MM.1S (cell line): Measurements from ENCODE around the gene SRSF3.
"Not testable (repeated sequence)": the region's sequence is repeated elsewhere in the genome, so short reads cannot be mapped to it uniquely, and the experiment has no call there.

Source experiments
- DNase-seq: peaks from one replicate; pipeline ENCODE4 v3.0.0-alpha.2; 2015
- H2AFZ ChIP-seq: fragments of 300-600 bp; sonication (generic); 2 replicates; pipeline ENCODE4 v1.6.0; 2016; ENCODE audit warnings: antibody characterized with exemption, low read length
- H3F3A ChIP-seq: fragments of 300-600 bp; sonication (generic); 2 replicates; pipeline ENCODE4 v1.6.1; 2016; ENCODE audit warnings: mild to moderate bottlenecking, antibody characterized with exemption, low read length, moderate library complexity, mixed read lengths; ENCODE audit not compliant: insufficient read depth
- H3K27ac ChIP-seq: fragments of 300-600 bp; sonication (generic); 2 replicates; pipeline ENCODE4 v1.5.1; 2016; ENCODE audit warnings: mild to moderate bottlenecking, low read length
- H3K27me3 ChIP-seq: fragments of 300-600 bp; sonication (generic); replicated peaks from 2 replicates; pipeline ENCODE4 v1.6.0; 2016; ENCODE audit warnings: low read length; ENCODE audit not compliant: insufficient read depth
- H3K36me3 ChIP-seq: fragments of 300-600 bp; sonication (generic); replicated peaks from 2 replicates; pipeline ENCODE4 v1.6.1; 2016; ENCODE audit warnings: mild to moderate bottlenecking, low read length, mixed read lengths; ENCODE audit not compliant: insufficient read depth
- H3K4me1 ChIP-seq: fragments of 300-600 bp; sonication (generic); 2 replicates; pipeline ENCODE4 v1.6.1; 2016; ENCODE audit warnings: low read length, mixed read lengths
- H3K4me2 ChIP-seq: fragments of 300-600 bp; sonication (generic); 2 replicates; pipeline ENCODE4 v1.6.0; 2016; ENCODE audit warnings: low read depth, low read length
- H3K4me3 ChIP-seq: fragments of 300-600 bp; sonication (generic); 2 replicates; pipeline ENCODE4 v1.5.1; 2016; ENCODE audit warnings: low read length, mixed read lengths
- H3K79me2 ChIP-seq: fragments of 300-600 bp; sonication (generic); 2 replicates; pipeline ENCODE4 v1.6.1; 2016; ENCODE audit warnings: mixed run types, low read length, mixed read lengths
- H3K9ac ChIP-seq: fragments of 300-600 bp; sonication (generic); 2 replicates; pipeline ENCODE4 v1.6.1; 2016; ENCODE audit warnings: low read length, mixed read lengths
- H3K9me2 ChIP-seq: fragments of 300-600 bp; sonication (generic); replicated peaks from 2 replicates; pipeline ENCODE4 v1.6.1; 2016; ENCODE audit warnings: mild to moderate bottlenecking, low read length, mixed read lengths; ENCODE audit not compliant: insufficient read depth
- H3K9me3 ChIP-seq: fragments of 300-600 bp; sonication (generic); replicated peaks from 2 replicates; pipeline ENCODE4 v1.6.1; 2016; ENCODE audit warnings: mild to moderate bottlenecking, low read length, mixed read lengths; ENCODE audit not compliant: insufficient read depth
- H4K20me1 ChIP-seq: fragments of 300-600 bp; sonication (generic); 2 replicates; pipeline ENCODE4 v1.6.1; 2016; ENCODE audit warnings: mild to moderate bottlenecking, low read length, moderate library complexity, mixed read lengths; ENCODE audit not compliant: insufficient read depth
- CTCF ChIP-seq: fragments of 300-600 bp; sonication (generic); IDR thresholded peaks from 2 replicates; pipeline ENCODE4 v1.5.1; 2016; ENCODE audit warnings: antibody characterized with exemption, low read length, mixed read lengths
- EZH2 ChIP-seq: fragments of 300-600 bp; sonication (generic); optimal IDR thresholded peaks from 2 replicates; pipeline ENCODE3; 2017; ENCODE audit warnings: low read depth, mild to moderate bottlenecking, antibody characterized with exemption, low read length, mixed read lengths
- EZH2phosphoT487 ChIP-seq: fragments of 300-600 bp; sonication (generic); IDR thresholded peaks from 2 replicates; pipeline ENCODE4 v1.6.1; 2018; ENCODE audit warnings: antibody characterized with exemption, low read length

SRSF3 gene

DNA sequence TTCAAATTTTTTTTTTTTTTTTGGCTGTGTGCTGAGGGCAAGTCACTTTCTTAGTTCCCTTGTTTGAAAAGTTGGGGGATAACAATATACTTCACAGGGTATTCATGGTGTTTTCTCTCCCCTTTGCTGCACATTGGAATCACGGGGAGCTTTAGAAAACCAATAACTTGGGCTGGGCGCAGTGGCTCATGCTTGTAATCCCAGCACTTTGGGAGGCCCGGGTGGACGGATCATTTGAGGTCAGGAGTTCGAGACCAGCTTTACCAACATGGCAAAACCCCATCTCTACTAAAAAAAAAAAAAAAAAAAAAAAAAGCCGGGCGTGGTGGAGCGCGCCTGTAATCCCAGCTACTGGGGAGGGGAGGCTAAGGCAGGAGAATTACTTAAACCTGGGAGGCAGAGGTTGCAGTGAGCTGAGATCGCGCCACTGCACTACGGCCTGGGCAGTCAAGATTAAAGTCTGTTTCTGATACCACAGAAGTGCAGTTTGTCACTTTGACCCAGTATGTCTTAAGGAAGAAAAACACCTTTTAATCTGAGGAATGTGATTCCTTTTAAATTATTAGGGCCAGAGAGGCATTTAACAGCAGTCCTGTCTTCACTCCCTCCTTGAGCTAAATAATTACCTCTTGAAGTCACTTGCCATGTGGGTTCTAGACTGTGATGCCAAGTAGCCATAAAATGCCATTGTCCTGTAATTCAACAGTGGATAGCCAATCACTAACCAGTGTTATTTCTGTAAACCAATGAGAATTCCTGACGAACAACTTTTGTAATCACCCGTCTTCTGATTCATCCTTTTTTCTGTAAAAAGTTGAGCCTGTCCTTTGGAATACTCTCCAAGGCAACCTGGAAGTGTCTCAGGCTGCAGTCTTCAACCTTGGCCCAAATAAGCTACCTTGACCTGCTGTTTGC lies 16.1 kb downstream of the SRSF3 start:
- Histone ChIP-seq H3K27ac (peak overlapping the region; percentile 30; the same call in 1 of the 2 replicates), H3K9me3 (no peaks in the 10 kb centered on the region), H3K79me2 (peaks cover 23% of the 10 kb centered on the region), H3K27me3 (no peaks in the 10 kb centered on the region), H3K4me2 (no peak overlapping the region), H3K4me1 (peaks cover 14% of the 10 kb centered on the region), H2AFZ (no peak overlapping the region), H3K9me2 (no peaks in the 10 kb centered on the region), H4K20me1 (peaks cover 10% of the 10 kb centered on the region; the same call in 1 of the 2 replicates), H3K36me3 (0 out of 2 replicates have a peak, but pooled peaks cover 4% of the 10 kb centered on the region), H3K4me3 (no peak overlapping the region), H3F3A (peaks cover 66% of the 10 kb centered on the region), H3K9ac (no peak overlapping the region)
- no peak for DNase-seq
- no peak for TF ChIP-seq EZH2phosphoT487
- no peak for TF ChIP-seq EZH2
- no peak for TF ChIP-seq CTCF

DNA sequence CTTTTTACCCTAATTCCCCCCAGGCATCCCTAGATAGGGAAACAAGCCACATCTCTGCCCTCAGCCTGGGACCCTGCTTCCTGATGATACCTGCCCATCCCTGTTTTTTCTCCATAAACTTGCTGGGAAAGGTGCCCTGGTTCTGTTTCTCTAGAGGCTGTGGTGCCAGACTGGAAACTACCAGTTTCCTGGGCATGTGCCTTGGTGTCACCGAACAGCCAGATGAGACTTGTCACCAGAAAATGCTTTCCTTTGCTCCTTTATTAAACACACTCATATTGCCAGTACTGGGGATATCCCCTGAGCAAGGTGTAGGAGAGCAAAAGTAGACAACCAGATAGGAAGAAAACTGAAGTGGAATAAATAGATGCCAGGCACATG lies 16.8 kb downstream of the SRSF3 start:
- Histone ChIP-seq H4K20me1 (peaks cover 3% of the 10 kb centered on the region; the same call in 1 of the 2 replicates), H3K79me2 (peaks cover 17% of the 10 kb centered on the region), H3K4me1 (peaks cover 10% of the 10 kb centered on the region; the same call in 1 of the 2 replicates), H3F3A (peaks cover 59% of the 10 kb centered on the region), H3K9me3 (no peaks in the 10 kb centered on the region), H3K4me3 (no peak overlapping the region), H3K9ac (no peak overlapping the region), H3K4me2 (no peak overlapping the region), H3K36me3 (0 out of 2 replicates have a peak, but pooled peaks cover 2% of the 10 kb centered on the region), H3K27me3 (no peaks in the 10 kb centered on the region), H3K27ac (peak overlapping the region; percentile 30; the same call in 1 of the 2 replicates), H3K9me2 (no peaks in the 10 kb centered on the region), H2AFZ (no peak overlapping the region)
- no peak for TF ChIP-seq EZH2
- no peak for TF ChIP-seq CTCF
- TF ChIP-seq EZH2phosphoT487, result no peak
- no peak for DNase-seq

DNA sequence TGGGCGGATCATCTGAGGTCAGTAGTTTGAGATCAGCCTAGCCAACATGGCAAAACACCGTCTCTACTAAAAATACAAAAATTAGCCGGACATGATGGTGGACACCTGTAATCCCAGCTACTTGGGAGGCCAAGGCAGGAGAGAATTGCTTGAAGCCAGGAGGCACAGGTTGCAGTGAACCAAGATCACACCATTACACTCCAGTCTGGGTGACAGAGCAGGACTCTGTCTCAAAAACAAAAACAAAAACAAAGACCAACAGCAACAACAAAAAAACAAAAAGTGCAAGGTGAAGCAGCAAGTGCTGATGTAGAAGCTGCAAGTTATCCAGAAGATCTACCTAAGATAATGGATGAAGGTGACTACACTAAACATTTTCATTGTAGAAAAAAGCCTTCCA lies 17.5 kb downstream of the SRSF3 start:
- not testable (repeated sequence) for H4K20me1 ChIP-seq

More for the DNA sequence above, 17.5 kb downstream of the SRSF3 start:
- Histone ChIP-seq H3K4me1 (peaks cover 15% of the 10 kb centered on the region), H3F3A (peaks cover 59% of the 10 kb centered on the region), H3K79me2 (peaks cover 14% of the 10 kb centered on the region; the same call in 1 of the 2 replicates), H3K27ac (peak overlapping the region; percentile 49; the same call in 1 of the 2 replicates)
- not testable (repeated sequence) for H2AFZ ChIP-seq, H3K9me2 ChIP-seq, H3K27me3 ChIP-seq, DNase-seq, H3K4me3 ChIP-seq, H3K4me2 ChIP-seq, H3K36me3 ChIP-seq, H3K9ac ChIP-seq, H3K9me3 ChIP-seq
